ENCODE measurements around the gene FLYWCH2.

Gene FLYWCH2

GRCh38 chr16:2843526-2843925, 39.5 kb upstream of the FLYWCH2 start:
- DNase-seq, result no peak
- Mint-ChIP-seq H3K36me3 (ENCODE audit: low read depth) (no peaks in the 10 kb centered on the region), H3K4me1 (no peaks in the 10 kb centered on the region), H3K4me3 (no peak overlapping the region), H3K9me3 (no peaks in the 10 kb centered on the region), H3K27me3 (ENCODE audit: low read depth, poor library complexity) (peaks cover 68% of the 10 kb centered on the region), H3K27ac (no peak overlapping the region)
- TF ChIP-seq, protein P1, sequence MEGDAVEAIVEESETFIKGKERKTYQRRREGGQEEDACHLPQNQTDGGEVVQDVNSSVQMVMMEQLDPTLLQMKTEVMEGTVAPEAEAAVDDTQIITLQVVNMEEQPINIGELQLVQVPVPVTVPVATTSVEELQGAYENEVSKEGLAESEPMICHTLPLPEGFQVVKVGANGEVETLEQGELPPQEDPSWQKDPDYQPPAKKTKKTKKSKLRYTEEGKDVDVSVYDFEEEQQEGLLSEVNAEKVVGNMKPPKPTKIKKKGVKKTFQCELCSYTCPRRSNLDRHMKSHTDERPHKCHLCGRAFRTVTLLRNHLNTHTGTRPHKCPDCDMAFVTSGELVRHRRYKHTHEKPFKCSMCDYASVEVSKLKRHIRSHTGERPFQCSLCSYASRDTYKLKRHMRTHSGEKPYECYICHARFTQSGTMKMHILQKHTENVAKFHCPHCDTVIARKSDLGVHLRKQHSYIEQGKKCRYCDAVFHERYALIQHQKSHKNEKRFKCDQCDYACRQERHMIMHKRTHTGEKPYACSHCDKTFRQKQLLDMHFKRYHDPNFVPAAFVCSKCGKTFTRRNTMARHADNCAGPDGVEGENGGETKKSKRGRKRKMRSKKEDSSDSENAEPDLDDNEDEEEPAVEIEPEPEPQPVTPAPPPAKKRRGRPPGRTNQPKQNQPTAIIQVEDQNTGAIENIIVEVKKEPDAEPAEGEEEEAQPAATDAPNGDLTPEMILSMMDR (IDR thresholded peaks at IDR 0.05), result no peak

GRCh38 chr16:2845116-2845515, 37.9 kb upstream of the FLYWCH2 start:
- Mint-ChIP-seq H3K36me3 (ENCODE audit: low read depth) (no peaks in the 10 kb centered on the region), H3K4me3 (no peak overlapping the region), H3K27me3 (ENCODE audit: low read depth, poor library complexity) (peaks cover 69% of the 10 kb centered on the region), H3K9me3 (no peaks in the 10 kb centered on the region), H3K27ac (no peak overlapping the region), H3K4me1 (no peaks in the 10 kb centered on the region)
- DNase-seq, result no peak
- TF ChIP-seq, protein P1 (IDR thresholded peaks at IDR 0.05), result no peak

GRCh38 chr16:2846511-2847310, 36.3 kb upstream of the FLYWCH2 start:
- Mint-ChIP-seq H3K27ac (no peak overlapping the region), H3K4me3 (peak overlapping the region; percentile 1), H3K36me3 (ENCODE audit: low read depth) (no peaks in the 10 kb centered on the region), H3K9me3 (no peaks in the 10 kb centered on the region), H3K4me1 (no peaks in the 10 kb centered on the region), H3K27me3 (ENCODE audit: low read depth, poor library complexity) (peaks cover 78% of the 10 kb centered on the region)
- TF ChIP-seq, protein P1 (IDR thresholded peaks at IDR 0.05), result no peak
- DNase-seq, result no peak

DNA sequence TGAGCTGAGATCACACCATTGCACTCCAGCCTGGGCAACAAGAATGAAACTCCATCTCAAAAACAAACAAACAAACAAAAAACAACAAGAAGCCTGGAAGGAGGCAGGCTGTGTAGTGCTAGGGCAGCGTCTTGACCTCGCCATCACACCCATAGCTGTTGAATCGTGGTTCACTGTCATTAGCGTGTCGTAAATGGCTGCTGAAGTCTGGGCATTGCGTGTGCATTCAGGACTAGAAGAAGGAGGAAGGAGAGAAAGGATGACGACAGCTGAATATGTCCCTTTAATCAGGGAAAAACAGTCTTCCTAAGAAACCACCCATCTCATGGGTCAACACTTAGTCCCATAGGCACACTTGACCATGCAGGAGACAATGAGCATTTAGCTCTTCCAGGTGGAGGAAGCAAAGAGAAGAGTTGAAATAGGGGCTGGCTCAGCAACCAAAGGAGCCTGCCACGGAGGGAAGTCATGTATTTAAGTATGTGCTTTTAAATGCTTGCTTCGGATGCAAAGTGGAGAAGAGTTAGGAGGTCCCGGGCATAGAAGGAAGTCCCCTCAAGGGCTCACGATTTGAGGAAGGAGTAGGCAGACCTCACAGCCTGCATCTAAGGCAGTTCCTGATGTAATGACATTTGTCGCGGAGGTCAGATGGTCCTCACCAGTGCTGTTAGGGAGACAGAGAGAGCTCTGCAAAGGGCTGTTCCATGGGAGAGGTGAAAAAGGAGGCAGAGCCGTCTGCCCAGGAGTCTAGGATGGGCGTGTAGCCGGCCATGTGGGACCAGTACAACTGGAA, 33.9 kb upstream of the FLYWCH2 start:
- H3K4me3 Mint-ChIP-seq, result no peak overlapping the region
- H3K4me1 Mint-ChIP-seq, result no peaks in the 10 kb centered on the region
- H3K36me3 Mint-ChIP-seq (ENCODE audit: low read depth), result no peaks in the 10 kb centered on the region
- TF ChIP-seq, protein P1 (IDR thresholded peaks at IDR 0.05), result no peak
- H3K27me3 Mint-ChIP-seq (ENCODE audit: low read depth, poor library complexity), result peaks cover 64% of the 10 kb centered on the region
- DNase-seq, result no peak
- peaks cover 3% of the 10 kb centered on the region for H3K9me3 Mint-ChIP-seq
- no peak overlapping the region for H3K27ac Mint-ChIP-seq

GRCh38 chr16:2852003-2852730, 30.8 kb upstream of the FLYWCH2 start:
- H3K4me3 Mint-ChIP-seq, result no peak overlapping the region
- H3K27me3 Mint-ChIP-seq (ENCODE audit: low read depth, poor library complexity), result peaks cover 61% of the 10 kb centered on the region
- peaks cover 18% of the 10 kb centered on the region for H3K9me3 Mint-ChIP-seq
- no peak for DNase-seq
- no peak overlapping the region for H3K27ac Mint-ChIP-seq
- H3K36me3 Mint-ChIP-seq (ENCODE audit: low read depth), result no peaks in the 10 kb centered on the region
- TF ChIP-seq, protein P1 (IDR thresholded peaks at IDR 0.05), result no peak
- no peaks in the 10 kb centered on the region for H3K4me1 Mint-ChIP-seq
